HCT116 (cell line): ENCODE measurements around the gene AKAP9.

Experiments
- CEBPB ChIP-seq: IDR thresholded peaks from 2 replicates; pipeline ENCODE4 v1.6.1; 2012; ENCODE audit warnings: low read depth
- EZH2 ChIP-seq: fragments of 200-600 bp; sonication (generic); IDR thresholded peaks from 2 replicates; pipeline ENCODE4 v1.6.1; 2017; ENCODE audit warnings: antibody characterized with exemption, mixed run types
- EZH2phosphoT487 ChIP-seq: fragments of 200-600 bp; IDR thresholded peaks from 2 replicates; pipeline ENCODE4 v1.6.1; 2018; ENCODE audit warnings: antibody characterized with exemption, borderline replicate concordance
- POLR2A ChIP-seq: IDR thresholded peaks from 2 replicates; pipeline ENCODE4 v1.7.0; 2011; ENCODE audit warnings: borderline replicate concordance; ENCODE audit not compliant: insufficient read depth, insufficient read length; ENCODE audit errors: extremely low read depth
- POLR2AphosphoS5 ChIP-seq: IDR thresholded peaks from 2 replicates; pipeline ENCODE4 v1.6.1; 2011; ENCODE audit warnings: mild to moderate bottlenecking, low read depth, low read length, moderate library complexity
- SP1 ChIP-seq: IDR thresholded peaks from 2 replicates; pipeline ENCODE4 v1.6.1; 2012; ENCODE audit warnings: low read depth
- TF ChIP-seq, protein P1 (sequence below), 3 experiments: fragments of 200-600 bp in 1 of 3; sonication (generic) in 1 of 3; IDR thresholded peaks in 2 of 3; conservative IDR thresholded peaks in 1 of 3; 2 replicates each; pipeline ENCODE4 v1.5.1; 2012 to 2017; ENCODE audit warnings: low read depth in 2 of 3, low read length in 2 of 3, antibody characterized with exemption in 1 of 3, borderline replicate concordance in 1 of 3, control low read depth in 1 of 3, mild to moderate bottlenecking in 1 of 3, mixed read lengths in 1 of 3, mixed run types in 1 of 3, moderate library complexity in 1 of 3; ENCODE audit not compliant: insufficient read depth in 1 of 3
- TF ChIP-seq, protein P2 (sequence below): IDR thresholded peaks from 2 replicates; pipeline ENCODE4 v1.6.1; 2012; ENCODE audit warnings: low read depth
- TF ChIP-seq, protein P3 (sequence below): IDR thresholded peaks from 2 replicates; pipeline ENCODE4 v1.6.1; 2011; ENCODE audit warnings: mild to moderate bottlenecking, low read length, moderate library complexity; ENCODE audit not compliant: insufficient replicate concordance; ENCODE audit errors: extremely low read depth
- TF ChIP-seq, protein P4 (sequence below): IDR thresholded peaks from 2 replicates; pipeline ENCODE4 v1.6.1; 2012

DNA sequence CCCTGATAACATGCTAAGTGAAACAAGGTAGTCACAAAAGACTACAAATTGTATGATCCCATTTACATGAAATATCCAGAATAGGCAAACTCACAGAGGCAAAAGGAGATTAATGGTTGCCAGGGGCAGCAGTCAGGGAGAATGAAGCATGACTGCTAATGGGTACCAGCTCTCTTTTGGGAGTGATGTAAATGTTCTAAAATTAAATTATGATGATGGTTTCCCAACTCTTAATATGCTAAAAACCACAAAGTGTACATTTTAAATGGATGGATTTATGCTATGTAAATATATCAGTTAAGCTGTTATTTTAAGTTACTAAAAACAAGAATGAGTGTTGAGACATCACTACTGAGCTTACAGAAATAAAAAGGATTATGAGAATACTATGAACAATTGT is 181.0 kb downstream of the AKAP9 start:
- TF ChIP-seq, protein P1, sequence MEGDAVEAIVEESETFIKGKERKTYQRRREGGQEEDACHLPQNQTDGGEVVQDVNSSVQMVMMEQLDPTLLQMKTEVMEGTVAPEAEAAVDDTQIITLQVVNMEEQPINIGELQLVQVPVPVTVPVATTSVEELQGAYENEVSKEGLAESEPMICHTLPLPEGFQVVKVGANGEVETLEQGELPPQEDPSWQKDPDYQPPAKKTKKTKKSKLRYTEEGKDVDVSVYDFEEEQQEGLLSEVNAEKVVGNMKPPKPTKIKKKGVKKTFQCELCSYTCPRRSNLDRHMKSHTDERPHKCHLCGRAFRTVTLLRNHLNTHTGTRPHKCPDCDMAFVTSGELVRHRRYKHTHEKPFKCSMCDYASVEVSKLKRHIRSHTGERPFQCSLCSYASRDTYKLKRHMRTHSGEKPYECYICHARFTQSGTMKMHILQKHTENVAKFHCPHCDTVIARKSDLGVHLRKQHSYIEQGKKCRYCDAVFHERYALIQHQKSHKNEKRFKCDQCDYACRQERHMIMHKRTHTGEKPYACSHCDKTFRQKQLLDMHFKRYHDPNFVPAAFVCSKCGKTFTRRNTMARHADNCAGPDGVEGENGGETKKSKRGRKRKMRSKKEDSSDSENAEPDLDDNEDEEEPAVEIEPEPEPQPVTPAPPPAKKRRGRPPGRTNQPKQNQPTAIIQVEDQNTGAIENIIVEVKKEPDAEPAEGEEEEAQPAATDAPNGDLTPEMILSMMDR (IDR thresholded peaks at IDR 0.05 in 2 of 3, conservative IDR thresholded peaks at IDR 0.05 in 1 of 3; ENCODE audit: borderline replicate concordance in 1 of 3, insufficient read depth in 1 of 3, low read depth in 2 of 3, low read length in 2 of 3) = no peak
- TF ChIP-seq, protein P2, sequence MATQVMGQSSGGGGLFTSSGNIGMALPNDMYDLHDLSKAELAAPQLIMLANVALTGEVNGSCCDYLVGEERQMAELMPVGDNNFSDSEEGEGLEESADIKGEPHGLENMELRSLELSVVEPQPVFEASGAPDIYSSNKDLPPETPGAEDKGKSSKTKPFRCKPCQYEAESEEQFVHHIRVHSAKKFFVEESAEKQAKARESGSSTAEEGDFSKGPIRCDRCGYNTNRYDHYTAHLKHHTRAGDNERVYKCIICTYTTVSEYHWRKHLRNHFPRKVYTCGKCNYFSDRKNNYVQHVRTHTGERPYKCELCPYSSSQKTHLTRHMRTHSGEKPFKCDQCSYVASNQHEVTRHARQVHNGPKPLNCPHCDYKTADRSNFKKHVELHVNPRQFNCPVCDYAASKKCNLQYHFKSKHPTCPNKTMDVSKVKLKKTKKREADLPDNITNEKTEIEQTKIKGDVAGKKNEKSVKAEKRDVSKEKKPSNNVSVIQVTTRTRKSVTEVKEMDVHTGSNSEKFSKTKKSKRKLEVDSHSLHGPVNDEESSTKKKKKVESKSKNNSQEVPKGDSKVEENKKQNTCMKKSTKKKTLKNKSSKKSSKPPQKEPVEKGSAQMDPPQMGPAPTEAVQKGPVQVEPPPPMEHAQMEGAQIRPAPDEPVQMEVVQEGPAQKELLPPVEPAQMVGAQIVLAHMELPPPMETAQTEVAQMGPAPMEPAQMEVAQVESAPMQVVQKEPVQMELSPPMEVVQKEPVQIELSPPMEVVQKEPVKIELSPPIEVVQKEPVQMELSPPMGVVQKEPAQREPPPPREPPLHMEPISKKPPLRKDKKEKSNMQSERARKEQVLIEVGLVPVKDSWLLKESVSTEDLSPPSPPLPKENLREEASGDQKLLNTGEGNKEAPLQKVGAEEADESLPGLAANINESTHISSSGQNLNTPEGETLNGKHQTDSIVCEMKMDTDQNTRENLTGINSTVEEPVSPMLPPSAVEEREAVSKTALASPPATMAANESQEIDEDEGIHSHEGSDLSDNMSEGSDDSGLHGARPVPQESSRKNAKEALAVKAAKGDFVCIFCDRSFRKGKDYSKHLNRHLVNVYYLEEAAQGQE = no peak
- TF ChIP-seq POLR2A (no peak), POLR2AphosphoS5 (no peak), EZH2phosphoT487 (no peak), SP1 (no peak), CEBPB (no peak), EZH2 (no peak)
- TF ChIP-seq, protein P3, sequence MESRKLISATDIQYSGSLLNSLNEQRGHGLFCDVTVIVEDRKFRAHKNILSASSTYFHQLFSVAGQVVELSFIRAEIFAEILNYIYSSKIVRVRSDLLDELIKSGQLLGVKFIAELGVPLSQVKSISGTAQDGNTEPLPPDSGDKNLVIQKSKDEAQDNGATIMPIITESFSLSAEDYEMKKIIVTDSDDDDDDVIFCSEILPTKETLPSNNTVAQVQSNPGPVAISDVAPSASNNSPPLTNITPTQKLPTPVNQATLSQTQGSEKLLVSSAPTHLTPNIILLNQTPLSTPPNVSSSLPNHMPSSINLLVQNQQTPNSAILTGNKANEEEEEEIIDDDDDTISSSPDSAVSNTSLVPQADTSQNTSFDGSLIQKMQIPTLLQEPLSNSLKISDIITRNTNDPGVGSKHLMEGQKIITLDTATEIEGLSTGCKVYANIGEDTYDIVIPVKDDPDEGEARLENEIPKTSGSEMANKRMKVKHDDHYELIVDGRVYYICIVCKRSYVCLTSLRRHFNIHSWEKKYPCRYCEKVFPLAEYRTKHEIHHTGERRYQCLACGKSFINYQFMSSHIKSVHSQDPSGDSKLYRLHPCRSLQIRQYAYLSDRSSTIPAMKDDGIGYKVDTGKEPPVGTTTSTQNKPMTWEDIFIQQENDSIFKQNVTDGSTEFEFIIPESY = no peak
- TF ChIP-seq, protein P4, sequence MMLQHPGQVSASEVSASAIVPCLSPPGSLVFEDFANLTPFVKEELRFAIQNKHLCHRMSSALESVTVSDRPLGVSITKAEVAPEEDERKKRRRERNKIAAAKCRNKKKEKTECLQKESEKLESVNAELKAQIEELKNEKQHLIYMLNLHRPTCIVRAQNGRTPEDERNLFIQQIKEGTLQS = no peak
